HepG2 (cell line): ENCODE measurements around the gene SLC25A47. TPM values are rescaled to one million over a fixed set of nuclear protein-coding genes. Genes with fewer than 3 reads are reported as not detected.
A peak's percentile ranks its signal among the peaks of the same experiment; 100 is the strongest.

Source experiments
- ATAC-seq: fragments of 200-7000 bp; cut with Tn5 transposase; 3 replicates; pipeline ENCODE4 v1.9.1; 2020; ENCODE audit warnings: mild to moderate bottlenecking, moderate library complexity
- BruUV-seq: library from RNA; stranded (reverse); fragments of 400-500 nt; replicated peaks from 2 replicates; lab custom pipeline; 2021; lab: Mats Ljungman, UMichigan
- CTCF ChIA-PET: fragments of 300-600 bp; formaldehyde crosslinking; extraction: SDS; loops from one replicate; lab custom pipeline; 2021; ENCODE audit warnings: low total read pairs, inconsistent platforms, low intra/inter-chr PET ratio; lab: Yijun Ruan, JAX
- POLR2A ChIA-PET: fragments of 350-600 bp; sonication (Branson Sonifier 250); formaldehyde crosslinking; loops from one replicate; lab custom pipeline; 2020; ENCODE audit warnings: antibody characterized with exemption, inconsistent platforms; lab: Yijun Ruan, JAX
- DNase-seq: peaks from one replicate; pipeline ENCODE4 v3.0.0-alpha.2; 2015; ENCODE audit warnings: low spot score
- FAIRE-seq: peaks from 3 replicates; lab custom pipeline; 2011; peaks lifted over from hg19 to GRCh38; lab: Jason Lieb, UNC
- H2AFZ ChIP-seq: one replicate; pipeline ENCODE4 v1.6.1; 2011; ENCODE audit warnings: low read length, inconsistent platforms
- H3K27ac ChIP-seq: fragments of 300-600 bp; 3 replicates; pipeline ENCODE4 v1.8.0; 2011; ENCODE audit warnings: mixed run types, mild to moderate bottlenecking, mixed read lengths, low read length, inconsistent platforms; ENCODE audit not compliant: insufficient read depth; ENCODE audit errors: extremely low read length
- H3K27me3 ChIP-seq, 2 experiments: fragments of 200-600 bp in 1 of 2; 2 replicates in 1 of 2; 3 replicates in 1 of 2; pipeline versions ENCODE4 v1.6.0 to v1.8.0; 2011; ENCODE audit warnings: low read length in 2 of 2, mild to moderate bottlenecking in 2 of 2, moderate library complexity in 2 of 2, inconsistent platforms in 1 of 2; ENCODE audit not compliant: insufficient read depth in 2 of 2, control insufficient read depth in 1 of 2
- H3K36me3 ChIP-seq, 2 experiments: fragments of 200-600 bp in 1 of 2; replicated peaks in 1 of 2; 2 replicates in 1 of 2; 3 replicates in 1 of 2; pipeline versions ENCODE4 v1.5.1 to v1.8.0; 2011; ENCODE audit warnings: low read length in 2 of 2, inconsistent platforms in 1 of 2; ENCODE audit not compliant: insufficient read depth in 2 of 2, control insufficient read depth in 1 of 2
- H3K4me1 ChIP-seq: 2 replicates; pipeline ENCODE4 v1.5.1; 2012; ENCODE audit warnings: low read length, inconsistent platforms; ENCODE audit not compliant: insufficient read depth
- H3K4me2 ChIP-seq: 2 replicates; pipeline ENCODE4 v1.6.0; 2011; ENCODE audit warnings: low read depth, low read length, inconsistent platforms
- H3K4me3 ChIP-seq, 3 experiments: fragments of 200-600 bp in 1 of 3; sonication (generic), shearing (Covaris generic) in 1 of 3; replicated peaks in 1 of 3; 2 replicates each; pipeline ENCODE4 v1.5.1; 2011 to 2016; ENCODE audit warnings: low read length in 3 of 3, inconsistent platforms in 2 of 3, low read depth in 2 of 3, mild to moderate bottlenecking in 2 of 3, control low read depth in 1 of 3, mixed read lengths in 1 of 3; ENCODE audit not compliant: insufficient read depth in 1 of 3
- H3K79me2 ChIP-seq: one replicate; pipeline ENCODE4 v1.6.1; 2011; ENCODE audit warnings: low read length, inconsistent platforms; ENCODE audit not compliant: insufficient read depth
- H3K9ac ChIP-seq: 2 replicates; pipeline ENCODE4 v1.6.0; 2011; ENCODE audit warnings: mild to moderate bottlenecking, low read depth, low read length, inconsistent platforms; ENCODE audit not compliant: insufficient read depth
- H3K9me3 ChIP-seq: 2 replicates; pipeline ENCODE4 v1.5.1; 2012; ENCODE audit warnings: mild to moderate bottlenecking, low read length
- H4K20me1 ChIP-seq: 2 replicates; pipeline ENCODE4 v1.6.0; 2011; ENCODE audit warnings: inconsistent platforms, mild to moderate bottlenecking, low read length, moderate library complexity; ENCODE audit not compliant: insufficient read depth
- AGO1 ChIP-seq: fragments of 200-400 bp; formaldehyde crosslinking; IDR thresholded peaks from 2 replicates; pipeline ENCODE4 v1.6.1; 2017; ENCODE audit warnings: mild to moderate bottlenecking, low read depth, low read length, moderate library complexity; ENCODE audit not compliant: poor library complexity, severe bottlenecking
- CEBPB ChIP-seq: IDR thresholded peaks from 2 replicates; pipeline ENCODE4 v1.6.1; 2011; ENCODE audit warnings: low read depth, low read length, improper control_type of control experiment, borderline replicate concordance
- FOXA1 ChIP-seq, 2 experiments: fragments of 450-650 bp in 1 of 2; sonication (generic) in 1 of 2; formaldehyde crosslinking in 1 of 2; IDR thresholded peaks; 2 replicates each; pipeline versions ENCODE4 v1.4.0 to v1.6.1; 2016 to 2020; ENCODE audit warnings: missing genetic modification reagents in 1 of 2
- HNRNPK ChIP-seq: fragments of 200-400 bp; formaldehyde crosslinking; IDR thresholded peaks from 2 replicates; pipeline ENCODE4 v1.6.1; 2018; ENCODE audit warnings: low read length, low read depth, moderate library complexity, mild to moderate bottlenecking; ENCODE audit not compliant: poor library complexity, severe bottlenecking
- HNRNPLL ChIP-seq: fragments of 200-400 bp; formaldehyde crosslinking; IDR thresholded peaks from 2 replicates; pipeline ENCODE4 v1.6.1; 2017; ENCODE audit warnings: mild to moderate bottlenecking, low read depth, low read length; ENCODE audit not compliant: poor library complexity, severe bottlenecking
- KDM3A ChIP-seq: IDR thresholded peaks from 2 replicates; pipeline ENCODE4 v1.6.1; 2018; ENCODE audit warnings: low read depth, missing compliant biosample characterization
- NONO ChIP-seq, 2 experiments: fragments of 450-650 bp in 1 of 2; sonication (generic) in 1 of 2; formaldehyde crosslinking in 1 of 2; IDR thresholded peaks in 1 of 2; conservative IDR thresholded peaks in 1 of 2; 2 replicates each; pipeline versions ENCODE4 v1.6.1 to v1.8.0; 2017 to 2022; ENCODE audit warnings: mild to moderate bottlenecking in 1 of 2, missing genetic modification reagents in 1 of 2, moderate library complexity in 1 of 2
- ONECUT2 ChIP-seq: sonication (generic); formaldehyde crosslinking; IDR thresholded peaks from 2 replicates; pipeline ENCODE4 v1.4.0; 2020; ENCODE audit warnings: missing genetic modification reagents
- REPIN1 ChIP-seq: sonication (generic); formaldehyde crosslinking; IDR thresholded peaks from 2 replicates; pipeline ENCODE4 v1.8.0; 2022; ENCODE audit warnings: missing genetic modification reagents, low read depth, mild to moderate bottlenecking, borderline replicate concordance
- RFXANK ChIP-seq: IDR thresholded peaks from 2 replicates; pipeline ENCODE4 v1.6.1; 2016
- SMARCE1 ChIP-seq: fragments of 450-650 bp; IDR thresholded peaks from 2 replicates; pipeline ENCODE4 v1.6.1; 2017; ENCODE audit warnings: borderline replicate concordance
- TRIM22 ChIP-seq: fragments of 450-650 bp; IDR thresholded peaks from 2 replicates; pipeline ENCODE4 v1.6.1; 2017
- ZBTB1 ChIP-seq: sonication (generic); formaldehyde crosslinking; IDR thresholded peaks from 2 replicates; pipeline ENCODE4 v1.4.0; 2020; ENCODE audit warnings: missing genetic modification reagents, borderline replicate concordance
- ZBTB39 ChIP-seq: sonication (generic); formaldehyde crosslinking; IDR thresholded peaks from 2 replicates; pipeline ENCODE4 v1.5.0; 2020; ENCODE audit warnings: missing genetic modification reagents
- ZEB1 ChIP-seq: IDR thresholded peaks from 2 replicates; pipeline ENCODE4 v1.6.1; 2012; ENCODE audit warnings: mild to moderate bottlenecking, low read depth, inconsistent platforms; ENCODE audit not compliant: insufficient replicate concordance
- ZNF3 ChIP-seq: IDR thresholded peaks from 2 replicates; pipeline ENCODE4 v1.7.0; 2017; ENCODE audit warnings: inconsistent platforms
- ZNF629 ChIP-seq: sonication (generic); formaldehyde crosslinking; conservative IDR thresholded peaks from 2 replicates; pipeline ENCODE4 v1.5.0; 2020; ENCODE audit warnings: missing genetic modification reagents
- WGBS: methylation state at CpG from one replicate; pipeline ENCODE4 v1.1.6; 2017; ENCODE audit warnings: low lambda C conversion rate; 5-methylcytosine and 5-hydroxymethylcytosine counted together
- in situ Hi-C: cut with HindIII; loops from 2 replicates; pipeline ENCODE4 v1.10.0; 2017; ENCODE audit warnings: low pct_unique_long_range_greater_than_20kb; ENCODE audit not compliant: extremely low pct_ligation_motif_present
- intact Hi-C: fragments of 100-400 bp; cut with micrococcal nuclease; formaldehyde crosslinking; loops from one replicate; pipeline ENCODE4 v1.10.0; 2022; ENCODE audit not compliant: unreplicated experiment
- polyA plus RNA-seq, 8 experiments: library from polyadenylated mRNA; depleted of rRNA in 3 of 8; stranded (reverse) in 7 of 8; unstranded in 1 of 8; fragments of >200 nt; fragmentation: Illumina TruSeq in 4 of 8; extraction: Trizol in 4 of 8; gene quantifications; 2 replicates each; pipeline versions ENCODE4 v1.2.1 to v1.2.3, GENCODE V29; 2011 to 2016; ENCODE audit warnings: low read depth in 4 of 8, missing spikeins in 1 of 8, mixed read lengths in 1 of 8; ENCODE audit not compliant: insufficient read depth in 1 of 8
- total RNA-seq, 5 experiments: library from RNA; depleted of rRNA; stranded (reverse); fragments of >200 nt; fragmentation: Illumina TruSeq; extraction: Trizol; gene quantifications; 2 replicates each; pipeline ENCODE4 v1.2.3, GENCODE V29; 2016; ENCODE audit warnings: low read depth in 1 of 5

SLC25A47 gene
- total and polyA plus RNA-seq, 2 of the 13 experiments (the other 11 are each of a cell fraction or from before 2014, with no cell fraction given) = 1.0 to 1.7 TPM

GRCh38 chr14:100375266-100375962 is 52.3 kb downstream of the SLC25A47 start (continued):
- TF ChIP-seq TRIM22 = no peak
- TF ChIP-seq RFXANK (CRISPR knock-in tag) = no peak
- 0 out of 2 replicates have a peak, but pooled peaks have one; percentile 27 for TF ChIP-seq ZNF3
- peak; percentile 60; the same call in 1 of the 2 replicates for TF ChIP-seq ZNF629 (CRISPR knock-in tag)

- ChIA-PET CTCF (interaction anchor here (1.3 to 3.1 kb wide), 2 partner anchors 73 to 130 kb away, joined by 4 to 14 read pairs; no protein-coding TSS in a partner anchor), POLR2A (interaction anchor here (0.6 to 1.5 kb wide), 7 partner anchors 23 to 283 kb away, joined by 3 to 8 read pairs (median 4); no protein-coding TSS in a partner anchor)
- TF ChIP-seq SMARCE1 (no peak), HNRNPLL (peak; percentile 78), ZEB1 (peak; percentile 31), ZBTB1 (CRISPR knock-in tag) (no peak), FOXA1 (IDR thresholded peaks at IDR 0.05) (no peak), FOXA1 (CRISPR knock-in tag; IDR thresholded peaks at IDR 0.05) (peak; percentile 11; the same call in 1 of the 2 replicates), KDM3A (peak; percentile 84), ONECUT2 (CRISPR knock-in tag) (0 out of 2 replicates have a peak, but pooled peaks have one; percentile 25), CEBPB (no peak), REPIN1 (CRISPR knock-in tag) (no peak), NONO (IDR thresholded peaks at IDR 0.05) (no peak), NONO (CRISPR knock-in tag; conservative IDR thresholded peaks at IDR 0.05) (peak; percentile 86), ZBTB39 (CRISPR knock-in tag) (no peak), HNRNPK (peak; percentile 95), AGO1 (no peak)
Measured at GRCh38 chr14:100375963-100376735, 53.0 kb downstream of the SLC25A47 start, which contains the start of gene WDR25. TSS of gene WDR25 (plus strand) at chr14:100376485.

More at GRCh38 chr14:100375963-100376735, 53.0 kb downstream of the SLC25A47 start, which contains the start of gene WDR25:
- intact Hi-C loops (loop anchor here (5.0 kb wide), 1 partner anchor 54 kb away; the partner anchor contains the start of gene SLC25A47), in situ Hi-C loops (loop anchor here (5.0 kb wide), 1 partner anchor 69 kb away; the partner anchor contains the start of gene SLC25A29)
- H3K36me3 ChIP-seq = peaks cover 4 to 7% of the 10 kb centered on the region in 2 experiments; a peak in 2 of 5 replicates
- peaks cover 7% of the 10 kb centered on the region for H3K79me2 ChIP-seq
- H3K27me3 ChIP-seq = no peaks in the 10 kb centered on the region
- FAIRE-seq (peak; percentile 53), ATAC-seq (peak; percentile 97), DNase-seq (peak; percentile 88)
- no peaks in the 10 kb centered on the region for H3K9me3 ChIP-seq
- WGBS = 1% methylated on average over 38 of the region's 74 CpGs
- H3K4me3 ChIP-seq = peak within 1 kb of the TSS; percentile 79 to 87 (median 81)
- peaks cover 33% of the 10 kb centered on the region for H3K4me1 ChIP-seq
- peak within 1 kb of the TSS; percentile 83 for H3K9ac ChIP-seq
- H4K20me1 ChIP-seq = no peaks in the 10 kb centered on the region
- peak within 1 kb of the TSS; percentile 65 for H2AFZ ChIP-seq
- H3K27ac ChIP-seq = peak within 1 kb of the TSS; percentile 69
- BruUV-seq = no TSS peak
- H3K4me2 ChIP-seq = peak within 1 kb of the TSS; percentile 98
